Adrenal gland (tissue), 12 donors: Measurements from ENCODE around the gene NHERF2. TPM values are rescaled to one million over a fixed set of nuclear protein-coding genes. Genes with fewer than 3 reads are reported as not detected.

Experiments
- DNase-seq, 7 donors: peaks; one replicate each; pipeline ENCODE4 v3.0.0-alpha.2; 2019 to 2020
- H3K27ac ChIP-seq, 5 donors: fragments of 200-600 bp; sonication (generic) in 4 of 5; 1 replicate in 3 of 5; 2 replicates in 2 of 5; pipeline versions ENCODE4 v1.5.1 to v1.8.0; 2016 to 2020; ENCODE audit warnings: mild to moderate bottlenecking in 1 of 5
- H3K27me3 ChIP-seq: fragments of 200-600 bp; 2 replicates; pipeline ENCODE4 v1.8.0; 2021
- H3K36me3 ChIP-seq, 2 donors: fragments of 200-600 bp; replicated peaks in 1 of 2; 1 replicate in 1 of 2; 2 replicates in 1 of 2; pipeline versions ENCODE4 v1.5.1 to v1.8.0; 2018 to 2022
- H3K4me1 ChIP-seq, 2 donors: fragments of 200-600 bp; replicated peaks in 1 of 2; 1 replicate in 1 of 2; 2 replicates in 1 of 2; pipeline versions ENCODE4 v1.5.1 to v1.8.0; 2018 to 2021
- H3K4me3 ChIP-seq, 4 donors: fragments of 200-600 bp; sonication (generic) in 3 of 4; one replicate each; pipeline ENCODE4 v1.5.1; 2016 to 2018
- H3K9me3 ChIP-seq, 3 donors: fragments of 200-600 bp; sonication (generic) in 1 of 3; replicated peaks in 1 of 3; 1 replicate in 2 of 3; 2 replicates in 1 of 3; pipeline versions ENCODE4 v1.5.1 to v1.8.0; 2016 to 2021
- POLR2A ChIP-seq, 2 donors: fragments of 450-650 bp; IDR thresholded peaks; one replicate each; pipeline ENCODE4 v1.6.1; 2017; ENCODE audit warnings: antibody characterized with exemption in 2 of 2, mild to moderate bottlenecking in 2 of 2, moderate library complexity in 1 of 2
- WGBS, 4 donors: extraction: QIAGEN DNeasy Blood & Tissue Kit in 2 of 4; methylation state at CpG; one replicate each; pipeline versions ENCODE4 v1.1.5 to v1.1.7; 2013 to 2017; 5-methylcytosine and 5-hydroxymethylcytosine counted together
- intact Hi-C, 2 donors: fragments of 100-400 bp; cut with DNase I; formaldehyde crosslinking; loops; one replicate each; pipeline versions ENCODE4 v1.14.1 to v1.15.0; 2022 to 2023
- polyA plus RNA-seq, 3 donors: library from polyadenylated mRNA; stranded (reverse); fragments of 200-250 nt in 2 of 3; fragments of 350-450 nt in 1 of 3; fragmentation: Illumina TruSeq in 1 of 3; extraction: RNeasy Lipid Tissue Mini Kit (QIAGEN cat#74804) in 1 of 3; gene quantifications; one replicate each; pipeline ENCODE4 v1.2.3, GENCODE V29; 2013 to 2014
- total RNA-seq, 9 donors: library from RNA; depleted of rRNA in 4 of 9; stranded (reverse); fragments of >200 nt in 4 of 9; fragments of 120-200 nt in 1 of 9; fragmentation: NEBNext Ultra II Directional in 1 of 9; extraction: Animal tissue kit (Norgen Biotek cat#: 25700) in 1 of 9; gene quantifications; one replicate each; pipeline versions ENCODE4 v1.1.0 to v1.2.4, GENCODE V29; 2013 to 2023
- TF ChIP-seq, protein P1 (sequence below), 6 experiments: fragments of 450-650 bp in 4 of 6; fragments of 200-600 bp in 2 of 6; sonication (generic) in 1 of 6; IDR thresholded peaks; 1 replicate in 5 of 6; 2 replicates in 1 of 6; pipeline versions ENCODE4 v1.5.1 to v1.8.0; 2016 to 2021; ENCODE audit warnings: antibody characterized with exemption in 6 of 6, mild to moderate bottlenecking in 2 of 6, moderate library complexity in 1 of 6
- donor health status: healthy with polysubstance abuse.
- donor health status: Bipolar disorder and iron deficiency.
- donor health status: DM: yes; HTN: yes; CAD: no.
- donor health status: DM: no; HTN: no; CAD: no.
- donor health status: DM: no; HTN: no; CAD: no.
- donor health status: DM: yes; HTN: yes; CAD: no.

The NHERF2 gene
- total and polyA plus RNA-seq, 12 donors: 12.5 to 263 (median 67.7) TPM

DNA sequence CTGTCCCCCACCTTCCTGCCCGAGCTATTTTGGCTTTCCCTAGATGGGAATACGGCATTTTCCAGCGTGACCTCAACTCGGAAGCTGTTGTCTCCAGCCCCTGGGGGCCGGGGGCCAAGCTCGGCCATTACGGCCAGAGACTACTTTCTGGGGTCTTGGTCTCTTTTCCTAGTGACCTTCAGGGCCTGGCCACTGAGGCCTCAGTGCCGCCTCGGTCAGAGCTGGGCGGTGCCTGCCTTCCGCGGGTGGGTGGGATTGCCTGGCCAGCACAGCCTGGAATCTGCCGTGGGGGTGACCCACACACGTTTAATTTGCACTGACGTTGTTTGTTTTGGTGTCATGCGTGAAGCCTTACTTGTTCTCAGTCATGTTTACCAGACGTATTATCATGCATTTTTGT, 50.3 kb downstream of the NHERF2 start:
- TF ChIP-seq, protein P1, sequence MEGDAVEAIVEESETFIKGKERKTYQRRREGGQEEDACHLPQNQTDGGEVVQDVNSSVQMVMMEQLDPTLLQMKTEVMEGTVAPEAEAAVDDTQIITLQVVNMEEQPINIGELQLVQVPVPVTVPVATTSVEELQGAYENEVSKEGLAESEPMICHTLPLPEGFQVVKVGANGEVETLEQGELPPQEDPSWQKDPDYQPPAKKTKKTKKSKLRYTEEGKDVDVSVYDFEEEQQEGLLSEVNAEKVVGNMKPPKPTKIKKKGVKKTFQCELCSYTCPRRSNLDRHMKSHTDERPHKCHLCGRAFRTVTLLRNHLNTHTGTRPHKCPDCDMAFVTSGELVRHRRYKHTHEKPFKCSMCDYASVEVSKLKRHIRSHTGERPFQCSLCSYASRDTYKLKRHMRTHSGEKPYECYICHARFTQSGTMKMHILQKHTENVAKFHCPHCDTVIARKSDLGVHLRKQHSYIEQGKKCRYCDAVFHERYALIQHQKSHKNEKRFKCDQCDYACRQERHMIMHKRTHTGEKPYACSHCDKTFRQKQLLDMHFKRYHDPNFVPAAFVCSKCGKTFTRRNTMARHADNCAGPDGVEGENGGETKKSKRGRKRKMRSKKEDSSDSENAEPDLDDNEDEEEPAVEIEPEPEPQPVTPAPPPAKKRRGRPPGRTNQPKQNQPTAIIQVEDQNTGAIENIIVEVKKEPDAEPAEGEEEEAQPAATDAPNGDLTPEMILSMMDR (IDR thresholded peaks at IDR 0.05): no peak
- no peak for TF ChIP-seq POLR2A (IDR thresholded peaks at IDR 0.05)
- H3K4me3 ChIP-seq: no peak overlapping the region
- peaks cover 0 to 6% of the 10 kb centered on the region in 2 donors for H3K4me1 ChIP-seq
- DNase-seq: no peak
- H3K27me3 ChIP-seq: no peaks in the 10 kb centered on the region
- H3K27ac ChIP-seq: peak overlapping the region in 1 of 5 donors; percentile 54
- WGBS, 4 donors: 88 to 95% (median 91%) methylated on average over 15 to 17 of the region's 17 CpGs
- H3K9me3 ChIP-seq: no peaks in the 10 kb centered on the region
- intact Hi-C loops: no loop called here
- peaks cover 0 to 84% of the 10 kb centered on the region in 2 donors for H3K36me3 ChIP-seq

DNA sequence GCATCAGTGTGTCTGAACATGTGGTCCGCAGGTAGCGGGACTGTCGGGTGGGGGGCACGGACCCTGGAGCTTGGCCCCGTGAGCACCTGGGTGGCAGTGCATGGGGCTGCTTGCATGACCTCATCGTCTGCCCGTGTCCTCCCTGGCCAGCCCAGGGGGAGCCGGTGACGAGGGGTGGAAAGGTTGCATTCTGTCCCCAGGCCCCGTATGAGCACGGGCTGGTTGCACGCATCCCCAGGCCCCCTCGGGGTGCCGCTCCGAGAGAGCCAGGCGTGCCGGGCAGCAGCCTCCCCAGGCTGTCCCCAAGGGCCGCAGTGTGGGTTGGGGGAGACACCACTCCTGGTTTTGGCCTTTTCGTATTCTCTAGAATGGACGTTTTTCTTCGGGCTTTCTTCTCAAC, 51.0 kb downstream of the NHERF2 start:
- intact Hi-C loops: no loop called here
- H3K27me3 ChIP-seq: no peaks in the 10 kb centered on the region
- DNase-seq: no peak
- H3K4me3 ChIP-seq: no peak overlapping the region
- H3K27ac ChIP-seq: peak overlapping the region in 1 of 5 donors; percentile 54
- TF ChIP-seq, protein P1 (IDR thresholded peaks at IDR 0.05): no peak
- no peak for TF ChIP-seq POLR2A (IDR thresholded peaks at IDR 0.05)
- peaks cover 0 to 84% of the 10 kb centered on the region in 2 donors for H3K36me3 ChIP-seq
- H3K9me3 ChIP-seq: no peaks in the 10 kb centered on the region
- H3K4me1 ChIP-seq: peaks cover 0 to 13% of the 10 kb centered on the region in 2 donors
- WGBS, 4 donors: 92 to 98% (median 94%) methylated on average over 13 to 21 of the region's 21 CpGs

DNA sequence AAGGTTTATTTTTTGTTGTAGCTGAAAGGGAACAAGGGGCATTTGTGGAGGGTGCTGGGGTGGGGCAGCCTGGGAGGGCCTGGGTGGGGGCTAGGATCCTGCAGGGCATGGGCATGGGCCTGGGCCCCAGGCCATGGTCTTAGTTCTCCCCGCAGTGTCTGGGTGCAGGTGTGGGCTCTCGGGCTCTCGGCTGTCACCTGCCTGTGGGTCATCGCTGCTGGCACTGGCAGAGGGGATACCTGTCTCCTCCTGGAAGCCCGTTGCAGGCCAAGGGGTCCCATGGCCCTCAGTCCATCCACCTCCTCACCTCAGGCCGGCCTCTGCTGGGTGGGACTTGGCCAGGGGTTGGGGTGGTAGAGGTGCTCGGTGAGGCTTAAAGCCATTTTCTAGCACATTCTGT, 51.4 kb downstream of the NHERF2 start:
- TF ChIP-seq, protein P1 (IDR thresholded peaks at IDR 0.05): no peak
- TF ChIP-seq POLR2A (IDR thresholded peaks at IDR 0.05): no peak
- H3K4me3 ChIP-seq: no peak overlapping the region
- 94 to 97% (median 96%) methylated on average over 3 to 7 of the region's 7 CpGs for WGBS, 4 donors
- intact Hi-C loops: no loop called here
- H3K27ac ChIP-seq: peak overlapping the region in 1 of 5 donors; percentile 54
- no peaks in the 10 kb centered on the region for H3K9me3 ChIP-seq
- peaks cover 0 to 84% of the 10 kb centered on the region in 2 donors for H3K36me3 ChIP-seq
- no peak for DNase-seq
- H3K4me1 ChIP-seq: peaks cover 0 to 17% of the 10 kb centered on the region in 2 donors
- no peaks in the 10 kb centered on the region for H3K27me3 ChIP-seq

DNA sequence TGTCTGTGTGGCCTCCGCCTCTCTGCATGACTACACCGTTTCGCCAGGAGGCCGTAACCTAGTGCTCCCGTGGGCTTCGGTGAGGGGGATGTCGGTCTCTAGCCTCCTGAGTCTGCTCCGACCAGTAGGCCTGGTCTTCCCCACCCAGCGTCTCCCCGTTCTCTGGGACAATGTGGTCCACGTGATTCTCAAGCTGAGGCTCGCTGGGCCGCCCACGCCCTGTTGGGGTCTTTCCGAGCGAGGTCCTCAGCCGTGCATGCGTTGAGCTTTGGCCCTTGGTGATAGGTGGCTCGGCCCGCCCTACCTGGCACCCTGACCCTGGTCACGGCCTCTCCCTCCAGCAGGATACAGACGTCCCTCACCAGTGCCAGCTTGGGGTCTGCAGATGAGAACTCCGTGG, 52.0 kb downstream of the NHERF2 start:
- Histone ChIP-seq H3K4me3 (no peak overlapping the region), H3K27ac (no peak overlapping the region), H3K9me3 (no peaks in the 10 kb centered on the region), H3K36me3 (peaks cover 0 to 80% of the 10 kb centered on the region in 2 donors), H3K4me1 (peaks cover 0 to 19% of the 10 kb centered on the region in 2 donors), H3K27me3 (no peaks in the 10 kb centered on the region)
- no peak for DNase-seq
- intact Hi-C loops: no loop called here
- WGBS, 4 donors: 94 to 97% (median 96%) methylated on average over 9 to 23 of the region's 23 CpGs
- TF ChIP-seq POLR2A (IDR thresholded peaks at IDR 0.05): no peak
- TF ChIP-seq, protein P1 (IDR thresholded peaks at IDR 0.05): no peak
